NOMO-1 treated with dmso at 0.1 percent for 144 hours (cell line): ENCODE data around the gene ARHGAP23.
"Not testable (repeated sequence)": the region's sequence is repeated elsewhere in the genome, so short reads cannot be mapped to it uniquely, and the experiment has no call there.

ENCODE experiments used
- DNase-seq: peaks from one replicate; lab custom pipeline; 2025; ENCODE audit not compliant: unreplicated experiment; lab: John Stamatoyannopoulos, UW

Gene ARHGAP23

DNA sequence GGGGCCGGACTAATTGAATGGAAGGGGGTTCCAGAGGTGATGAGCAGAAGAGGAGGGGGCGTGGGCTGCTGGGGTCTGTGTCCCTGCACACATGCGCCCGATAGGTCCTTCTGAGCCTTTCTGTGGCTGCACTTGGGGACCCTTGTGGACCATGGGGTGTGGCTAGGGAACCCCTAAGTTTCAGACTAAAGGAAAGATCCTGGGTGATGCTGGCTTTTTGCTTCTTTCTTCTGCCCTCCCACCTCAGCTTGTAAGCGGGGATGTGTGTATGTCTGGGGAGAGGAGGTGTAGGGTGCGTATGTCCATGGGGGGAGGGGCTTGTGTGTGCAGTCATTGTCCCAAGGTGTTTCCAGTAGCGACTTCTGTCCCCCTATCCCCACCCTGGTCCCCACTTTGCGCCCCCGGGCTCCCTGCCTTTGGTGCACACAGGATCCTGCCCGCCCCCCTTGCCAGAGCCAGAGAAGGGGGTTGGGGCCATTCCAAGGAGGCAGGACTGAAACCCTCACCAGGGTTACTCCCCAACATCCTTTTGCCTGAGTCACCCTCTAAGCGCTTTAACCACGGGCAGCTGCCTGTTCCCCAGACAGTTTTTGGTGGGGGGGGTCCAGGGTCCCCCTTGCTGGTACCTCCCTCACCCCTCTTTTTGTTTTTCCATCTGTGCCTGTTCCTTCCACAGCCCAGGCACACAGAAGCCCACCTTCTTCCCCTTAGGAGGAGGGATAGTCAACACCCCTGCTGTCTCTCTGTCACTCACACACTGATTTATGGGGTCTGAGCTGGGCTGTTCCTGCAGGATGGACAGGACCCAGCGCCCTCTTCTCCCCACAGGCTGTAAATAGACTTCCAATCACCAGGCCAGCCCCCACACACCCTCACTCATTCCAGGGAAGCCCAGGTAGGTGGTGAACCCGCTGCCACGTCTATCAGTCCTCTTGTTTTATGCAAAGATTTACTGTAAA lies 83.2 kb downstream of the ARHGAP23 start:
- no peak for DNase-seq

DNA sequence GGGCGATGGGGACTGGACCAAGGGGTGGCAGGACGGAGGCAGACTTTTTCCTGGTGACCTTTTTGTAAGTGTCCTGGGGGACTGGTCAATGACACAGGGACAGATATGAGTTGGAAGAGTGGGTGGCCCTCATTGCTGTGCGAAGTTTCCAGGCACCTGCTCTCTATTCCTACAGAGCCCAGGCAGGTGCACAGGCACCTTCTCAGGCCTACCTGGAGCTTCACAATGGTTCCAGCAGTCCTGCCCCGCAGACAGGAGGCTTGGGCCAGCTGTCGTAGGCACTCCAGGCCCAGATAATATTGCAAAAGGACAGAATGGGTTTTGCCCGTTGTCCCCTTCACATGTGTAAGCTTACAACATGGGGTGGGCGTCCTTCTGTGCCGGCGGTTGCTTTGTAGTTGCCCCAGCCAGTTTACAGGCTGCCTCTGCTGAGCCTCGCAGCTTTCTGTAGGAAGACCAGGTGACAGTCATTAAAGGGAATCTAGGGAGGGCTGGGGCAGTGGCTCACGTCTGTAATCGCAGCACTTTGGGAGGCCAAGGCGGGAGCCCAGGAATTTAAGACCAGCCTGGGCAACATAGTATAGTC lies 84.3 kb downstream of the ARHGAP23 start:
- no peak for DNase-seq

DNA sequence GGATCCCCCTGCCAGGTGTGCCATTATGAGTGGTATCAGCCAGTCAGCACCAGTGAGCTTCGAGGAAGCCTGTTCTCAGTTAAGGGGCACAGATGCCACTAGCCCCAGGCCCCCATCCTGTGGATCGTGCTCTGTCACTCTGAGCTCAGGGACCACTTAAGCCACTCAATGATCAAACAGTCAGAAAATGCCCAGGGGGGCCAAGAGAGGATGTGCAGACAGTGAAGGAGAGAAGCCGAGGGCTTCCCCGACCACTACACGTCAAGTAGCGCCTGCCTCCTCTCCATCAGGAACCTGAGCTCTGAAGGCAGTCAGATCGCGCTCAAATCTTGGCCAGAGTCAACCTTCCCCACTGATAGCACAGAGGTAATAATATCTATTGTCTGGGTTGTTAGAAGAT lies 98.3 kb downstream of the ARHGAP23 start:
- not testable (repeated sequence) for DNase-seq

DNA sequence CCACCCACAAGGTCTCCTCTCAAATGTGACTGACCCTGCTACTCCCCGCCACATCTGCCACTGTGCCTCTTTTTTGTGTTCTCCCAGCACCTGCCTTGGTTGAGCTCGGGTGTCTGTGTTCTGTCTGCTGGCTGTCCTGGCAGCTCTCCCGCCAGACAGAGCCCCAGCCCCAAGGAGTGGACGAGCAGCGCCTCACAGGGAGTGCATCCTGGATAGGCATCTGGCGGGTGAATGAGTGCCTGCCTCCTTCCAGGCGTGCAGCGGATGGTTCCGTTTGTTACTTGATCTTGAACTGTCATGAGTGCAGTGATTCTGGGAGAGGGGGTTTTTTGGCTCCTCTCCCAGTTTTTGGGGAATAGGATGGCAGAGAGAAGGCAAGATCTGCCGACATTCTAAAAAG lies 99.9 kb downstream of the ARHGAP23 start:
- not testable (repeated sequence) for DNase-seq

DNA sequence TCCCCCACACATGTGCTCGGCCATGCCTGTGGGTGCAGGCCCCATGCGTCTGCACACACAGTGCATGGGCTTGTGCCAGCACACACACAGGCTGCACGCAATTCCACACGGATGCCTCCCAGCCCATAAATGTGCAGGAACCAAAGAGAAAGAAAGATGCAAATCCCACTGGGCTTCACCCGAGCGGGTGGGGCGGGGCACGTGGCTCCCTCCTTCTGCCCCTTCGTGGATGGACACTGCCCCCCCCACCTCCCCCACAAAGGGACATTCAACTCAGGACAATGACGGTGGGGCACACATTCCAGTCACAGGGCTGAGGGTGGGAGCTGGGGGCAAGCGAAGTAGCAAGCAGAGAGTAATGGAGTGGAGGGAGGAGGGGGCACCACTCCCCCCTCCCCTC lies 102.6 kb downstream of the ARHGAP23 start:
- not testable (repeated sequence) for DNase-seq

DNA sequence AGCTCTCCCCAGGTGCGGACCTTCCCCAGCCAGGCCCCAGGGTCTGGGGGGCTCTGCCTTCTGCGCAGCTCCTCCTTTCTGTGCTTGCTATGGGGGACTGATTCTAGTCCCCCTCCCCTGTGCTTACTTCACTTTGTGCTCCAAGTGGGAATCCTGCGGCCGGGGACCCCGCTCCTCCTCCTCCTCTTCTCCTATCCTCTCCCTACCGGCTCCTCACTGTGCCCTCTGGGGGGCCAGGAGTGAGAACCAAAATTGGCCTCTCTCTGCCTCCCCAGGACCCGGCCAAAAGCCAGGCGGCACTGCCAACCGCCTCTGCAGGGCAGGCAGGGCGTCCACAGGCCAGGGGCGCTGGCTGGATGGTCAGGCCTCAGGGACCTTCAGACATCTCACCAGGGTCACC lies 103.5 kb downstream of the ARHGAP23 start:
- DNase-seq, result not testable (repeated sequence)

DNA sequence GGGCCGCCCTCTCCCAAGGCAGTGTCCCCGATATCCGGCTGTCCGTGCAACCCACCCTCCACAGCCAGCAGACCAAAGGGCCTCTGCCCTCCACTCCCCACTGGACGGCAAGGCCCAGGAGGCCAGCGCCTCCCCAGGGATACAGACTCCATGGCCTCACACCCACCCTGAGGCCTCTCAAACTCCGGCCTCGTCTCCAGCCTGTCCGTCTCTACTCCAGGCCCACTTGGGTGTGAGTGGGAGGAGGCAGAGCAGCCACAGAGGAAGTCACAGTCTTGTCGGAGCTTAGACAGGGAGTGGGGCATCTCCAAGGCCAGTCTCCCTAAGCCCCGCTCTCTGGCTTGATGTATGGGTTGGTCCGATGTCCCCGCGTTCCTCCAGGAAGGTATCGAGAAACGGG lies 104.2 kb downstream of the ARHGAP23 start:
- no peak for DNase-seq

DNA sequence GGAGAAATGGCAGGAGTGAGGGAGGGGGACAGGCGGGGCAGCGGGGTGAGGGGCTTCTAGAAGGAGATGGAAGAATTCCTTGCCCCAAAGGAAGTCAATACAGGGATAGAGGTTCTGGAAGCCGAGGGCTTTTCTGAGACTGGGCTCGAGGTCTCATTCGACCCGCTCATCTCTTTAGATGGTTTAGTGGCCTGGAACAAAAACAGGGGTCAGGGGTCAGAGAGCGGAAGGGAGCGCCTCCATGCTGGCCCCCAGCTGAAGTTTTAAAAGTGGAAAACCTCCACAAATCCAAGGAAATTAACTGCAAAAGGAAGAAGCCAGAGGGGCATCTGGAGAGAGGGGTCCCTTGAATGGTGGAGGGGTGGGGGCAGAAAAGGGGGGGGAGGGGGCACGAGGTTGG lies 105.0 kb downstream of the ARHGAP23 start:
- DNase-seq, result no peak

DNA sequence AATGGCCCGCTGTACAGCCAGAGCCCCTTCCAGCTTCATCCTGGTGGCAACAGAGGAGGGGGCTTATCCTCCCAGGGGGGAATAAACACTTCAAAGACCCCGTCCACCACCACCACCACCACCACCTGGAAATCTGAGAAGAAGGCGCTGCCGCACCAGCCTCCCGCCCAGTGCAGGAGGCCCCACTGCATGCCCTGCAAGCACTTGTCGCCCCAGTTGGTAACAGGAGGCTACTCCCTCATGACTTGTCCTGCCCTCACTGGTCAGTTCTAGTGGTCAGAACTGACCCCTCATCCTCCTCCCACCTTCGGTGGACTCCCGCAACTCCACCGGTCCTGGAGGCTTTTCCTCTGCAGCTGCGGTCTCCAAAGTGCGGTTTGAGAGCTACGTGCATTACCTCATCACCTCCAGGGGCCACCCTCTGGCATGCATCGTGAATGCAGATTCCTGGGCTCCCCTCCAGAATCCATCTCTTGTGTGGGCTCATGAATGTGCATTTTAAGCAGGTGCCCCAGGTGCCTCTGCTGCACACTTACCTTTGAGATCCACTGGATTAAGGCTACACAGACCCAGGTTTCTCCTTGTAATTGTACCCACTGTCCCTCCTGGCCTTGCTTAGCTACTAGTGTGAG lies 105.7 kb downstream of the ARHGAP23 start:
- DNase-seq, result no peak

DNA sequence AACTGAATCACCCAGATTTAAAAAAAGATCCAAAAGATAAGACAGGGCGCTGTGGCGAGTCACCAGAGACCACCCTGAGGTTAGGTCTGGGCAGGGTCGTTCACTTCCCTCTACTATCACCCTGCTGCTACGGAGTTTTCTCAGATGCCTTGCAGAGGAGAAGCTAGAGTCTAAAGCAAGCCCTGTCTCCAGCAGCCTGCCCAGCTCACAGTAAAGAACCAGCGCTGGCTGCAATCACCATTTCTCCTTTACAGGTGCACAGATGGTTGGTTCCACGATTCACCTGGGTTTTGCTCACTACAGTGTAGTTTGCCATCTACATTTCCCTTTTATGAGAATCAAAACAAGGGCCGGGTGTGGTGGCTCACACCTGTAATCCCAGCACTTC lies 106.2 kb downstream of the ARHGAP23 start:
- no peak for DNase-seq

DNA sequence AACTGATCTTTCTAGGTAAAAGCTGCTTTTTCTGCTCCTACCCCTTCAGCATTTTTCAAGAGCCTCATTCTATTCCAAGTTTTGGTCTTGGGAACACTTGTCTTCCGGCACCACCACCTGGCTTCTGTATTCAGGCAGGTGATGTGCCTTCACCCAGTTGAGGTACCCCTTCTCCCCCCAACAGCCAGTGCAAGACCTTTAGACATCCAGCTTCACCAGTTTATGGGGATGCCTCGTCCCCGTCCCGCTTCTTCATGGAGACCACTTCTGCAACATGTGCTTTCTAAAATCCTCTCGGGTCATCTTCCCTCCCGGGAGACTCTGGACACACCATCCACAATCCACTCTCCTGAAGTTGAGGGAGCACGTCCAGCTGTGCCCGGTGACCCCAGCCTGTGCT lies 107.6 kb downstream of the ARHGAP23 start:
- no peak for DNase-seq

DNA sequence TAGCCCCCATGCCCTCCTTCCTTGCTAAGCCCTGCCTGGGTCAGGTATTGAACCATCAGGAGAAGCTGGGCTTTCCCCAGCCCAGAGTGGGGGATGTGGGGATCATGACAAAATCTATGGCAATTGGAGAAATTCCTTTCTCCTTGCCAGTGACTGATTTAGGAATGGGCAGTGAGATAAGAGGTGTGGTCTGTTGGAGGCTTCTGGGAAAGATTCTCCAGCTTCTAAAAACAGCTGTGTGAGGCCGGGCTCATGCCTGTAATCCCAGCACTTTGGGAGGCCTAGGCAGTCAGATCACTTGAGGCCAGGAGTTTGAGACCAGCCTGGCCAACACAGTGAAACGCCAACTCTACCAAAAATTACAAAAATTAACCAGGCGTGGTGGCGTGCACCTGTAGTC lies 108.4 kb downstream of the ARHGAP23 start:
- no peak for DNase-seq

DNA sequence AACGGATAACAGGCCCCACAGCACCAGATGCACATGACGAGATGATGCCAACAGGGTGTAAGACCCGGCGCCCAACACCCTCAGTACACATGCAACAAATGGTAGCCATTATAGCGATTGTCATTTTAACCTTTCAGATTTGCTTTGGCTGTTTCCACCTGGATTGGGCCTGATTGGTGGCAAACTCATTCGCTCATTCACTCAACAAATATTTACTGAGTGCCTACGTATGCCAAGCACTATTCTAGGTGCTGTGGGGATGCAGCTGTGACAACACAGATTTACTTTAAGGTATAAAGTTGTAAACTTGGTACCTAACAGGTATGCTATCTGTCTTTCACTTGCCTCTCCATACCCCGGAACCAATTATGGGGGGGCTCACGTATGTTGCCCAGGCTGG lies 110.6 kb downstream of the ARHGAP23 start:
- DNase-seq, result no peak

DNA sequence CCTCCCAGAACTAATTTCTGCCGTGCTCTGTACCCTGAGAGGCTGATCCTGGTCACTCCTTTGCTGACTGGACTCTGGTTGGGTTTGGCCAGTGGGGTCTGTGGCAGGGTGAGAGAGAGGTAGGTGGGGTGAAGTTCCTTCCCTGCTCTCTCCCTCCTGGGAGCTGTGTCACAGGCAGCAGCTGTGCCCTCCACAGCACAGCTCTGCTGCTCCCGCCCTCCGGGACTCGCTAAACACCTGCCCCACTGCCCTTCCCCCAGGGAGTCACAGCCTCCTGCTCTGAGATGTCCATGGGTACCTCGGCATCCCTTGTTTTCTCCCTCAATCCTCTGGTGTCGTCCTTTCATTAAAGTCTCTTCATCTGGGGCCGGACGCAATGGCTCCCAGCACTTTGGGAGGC lies 111.1 kb downstream of the ARHGAP23 start:
- no peak for DNase-seq

DNA sequence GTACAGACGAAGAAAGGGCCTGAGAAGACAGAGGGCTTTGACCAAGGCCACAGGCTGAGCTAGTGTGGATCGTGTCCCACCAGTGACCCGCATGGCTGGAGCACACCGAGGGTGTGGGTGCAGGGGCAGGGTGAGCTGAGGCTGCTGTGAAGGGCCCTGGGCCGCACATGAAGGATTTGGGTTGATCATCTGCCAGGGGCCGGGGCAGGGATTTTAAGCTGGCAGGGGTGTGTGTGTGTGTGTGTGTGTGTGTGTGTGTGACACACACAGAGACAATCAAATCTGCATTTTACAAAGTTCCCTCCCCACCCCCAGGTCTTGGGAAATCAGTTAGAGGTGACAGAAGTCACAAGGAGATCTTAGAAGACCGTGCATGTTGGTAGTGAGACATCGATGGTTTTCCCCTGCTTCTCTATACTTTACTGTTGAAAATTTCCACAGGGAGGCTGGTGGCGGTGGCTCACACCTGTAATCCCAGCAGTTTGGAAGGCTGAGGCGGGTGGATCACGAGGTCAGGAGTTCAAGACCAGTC lies 112.3 kb downstream of the ARHGAP23 start:
- DNase-seq, result no peak

DNA sequence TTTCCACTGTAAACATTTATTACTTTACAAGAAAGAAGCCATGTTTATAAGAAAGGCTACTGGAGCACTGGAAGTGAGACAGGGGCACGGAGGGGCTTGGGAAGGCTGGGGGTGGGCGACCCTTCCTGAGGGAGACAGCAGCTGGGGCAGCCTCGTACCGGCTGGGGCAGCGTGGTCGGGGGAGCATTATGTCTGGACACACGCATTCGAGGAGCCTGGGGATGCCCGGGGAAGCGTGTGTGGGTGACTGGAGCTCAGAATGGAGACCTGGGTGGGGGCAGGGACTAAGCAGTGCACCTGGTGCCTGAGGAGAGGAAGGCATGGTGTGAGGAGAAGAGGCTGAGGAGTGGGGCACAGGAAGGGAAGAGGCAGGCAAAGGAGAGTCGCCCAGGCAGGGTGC lies 113.0 kb downstream of the ARHGAP23 start:
- DNase-seq, result no peak

DNA sequence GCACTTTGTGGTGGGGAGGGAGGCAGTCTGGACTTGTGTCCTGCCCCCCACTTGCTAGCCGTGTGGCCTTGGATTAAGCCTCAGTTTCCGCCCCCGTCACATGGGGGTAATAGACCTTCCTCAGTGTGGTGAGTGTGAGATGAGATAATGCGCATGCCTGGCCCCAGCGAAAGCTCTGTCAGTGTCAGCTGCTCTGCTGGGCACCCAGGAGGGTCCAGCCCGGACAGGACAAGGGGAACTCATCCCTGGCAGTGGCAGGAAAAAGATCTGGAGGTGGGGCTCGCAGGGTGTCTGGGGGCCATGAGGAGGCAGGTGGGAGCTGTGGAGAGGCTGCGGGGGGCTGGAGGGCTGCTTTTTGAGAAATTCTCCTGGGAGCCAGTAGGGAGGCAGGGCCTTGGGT lies 114.0 kb downstream of the ARHGAP23 start:
- no peak for DNase-seq

DNA sequence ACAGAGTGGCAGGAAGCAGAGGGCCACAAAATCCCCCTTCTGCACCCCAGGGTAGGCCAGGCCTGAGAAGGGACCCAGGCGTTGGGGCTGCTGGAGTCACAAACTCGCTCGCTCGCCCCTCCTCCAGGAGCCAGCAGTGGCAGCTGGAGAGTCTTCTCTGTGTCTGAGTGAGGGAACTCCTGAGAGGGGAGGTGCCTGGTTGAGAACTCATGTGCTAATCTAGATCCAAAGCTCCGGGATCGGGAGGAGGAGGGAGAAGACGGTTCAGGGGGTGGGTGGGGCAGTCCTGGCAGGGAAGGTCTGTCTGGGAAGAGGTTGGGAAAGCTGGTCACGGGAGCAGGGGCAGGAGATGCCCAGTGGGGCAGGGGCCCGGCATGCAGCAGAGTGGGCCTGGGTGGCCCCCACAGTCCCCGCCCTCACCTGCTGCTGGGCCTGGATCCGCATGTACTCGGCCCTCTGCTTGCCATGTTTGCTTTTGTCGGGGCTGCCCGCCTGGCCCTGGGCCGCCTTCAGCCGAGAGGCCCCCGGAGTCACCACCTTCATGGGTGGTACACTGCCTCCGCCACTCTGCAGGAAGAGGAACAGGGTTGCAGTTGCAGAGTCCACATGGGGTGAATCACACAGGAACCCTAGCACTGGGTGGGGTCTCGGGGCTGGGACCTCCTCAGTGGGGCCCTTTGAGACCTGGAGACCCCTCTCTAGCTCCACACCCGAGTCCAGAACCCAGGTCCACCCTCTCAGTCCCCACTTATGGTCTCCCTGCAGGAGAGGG lies 115.3 kb downstream of the ARHGAP23 start:
- no peak for DNase-seq

DNA sequence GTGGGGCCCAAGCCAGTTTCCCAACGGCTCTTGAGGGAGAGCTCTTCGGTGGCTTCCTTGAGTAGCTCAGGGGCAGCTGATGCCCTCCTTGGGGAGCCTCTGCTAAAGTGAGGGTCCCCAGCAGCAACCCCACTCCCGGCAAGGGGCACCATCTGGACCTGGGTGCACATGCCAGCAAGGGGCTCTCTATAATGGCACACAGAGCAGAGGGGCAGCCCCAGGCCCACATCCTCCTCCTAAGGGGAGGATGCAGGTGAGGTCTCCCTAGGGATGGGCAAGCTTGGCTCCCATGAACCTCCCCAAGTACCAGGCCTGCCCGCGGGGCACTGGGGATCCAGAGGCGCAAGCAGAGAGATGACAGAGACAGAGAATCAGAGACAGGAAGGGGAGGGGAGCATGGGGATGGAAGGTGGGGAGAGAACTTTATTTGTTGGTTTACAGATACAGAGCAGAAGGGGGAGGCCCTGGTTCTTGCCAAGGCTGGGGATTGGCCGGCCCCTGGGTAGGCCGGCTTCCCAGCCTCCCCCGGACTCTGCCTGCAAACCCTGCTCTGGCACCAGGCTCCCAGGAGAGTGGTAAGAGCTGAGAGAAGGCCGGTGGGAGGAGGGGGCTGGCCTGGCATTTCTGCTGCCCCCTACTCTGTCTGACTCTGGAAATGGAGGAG lies 116.0 kb downstream of the ARHGAP23 start:
- DNase-seq, result no peak

DNA sequence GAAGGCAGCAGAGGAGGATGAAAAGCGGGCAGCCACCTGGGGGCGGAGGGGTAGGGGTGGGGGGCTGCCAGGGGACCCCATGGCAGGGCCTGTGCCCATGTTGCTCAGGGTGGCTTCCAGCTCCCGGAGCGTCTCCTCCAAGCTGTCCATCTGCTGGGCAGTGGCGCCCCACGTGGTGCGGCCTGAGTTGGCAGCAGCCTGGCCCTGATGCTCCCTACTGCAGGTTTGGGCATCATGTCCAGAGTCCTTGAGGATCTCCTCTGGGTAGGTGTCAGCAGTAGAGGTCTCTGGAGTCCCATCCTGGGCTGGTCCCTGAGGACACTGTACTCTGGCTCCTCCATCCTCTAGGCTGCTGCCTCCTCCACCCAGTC lies 116.6 kb downstream of the ARHGAP23 start:
- no peak for DNase-seq
